Prostate gland (tissue), 2 donors: ENCODE results near the gene IMMP2L. TPM values are rescaled to one million over a fixed set of nuclear protein-coding genes. Genes with fewer than 3 reads are reported as not detected.

ENCODE experiments used
- DNase-seq: peaks from one replicate; pipeline ENCODE4 v3.0.0-alpha.2; 2019; ENCODE audit warnings: low spot score
- H3K27ac ChIP-seq, 2 donors: fragments of 200-600 bp; sonication (generic); 2 replicates each; pipeline ENCODE4 v1.5.1; 2017 to 2019
- H3K27me3 ChIP-seq: fragments of 200-600 bp; sonication (generic); replicated peaks from 2 replicates; pipeline ENCODE4 v1.5.1; 2019; ENCODE audit not compliant: insufficient read depth
- H3K36me3 ChIP-seq, 2 donors: fragments of 200-600 bp; sonication (generic); 1 replicate in 1 of 2; 2 replicates in 1 of 2; pipeline versions ENCODE4 v1.5.1 to v1.8.1; 2017 to 2019
- H3K4me1 ChIP-seq: fragments of 200-600 bp; sonication (generic); replicated peaks from 2 replicates; pipeline ENCODE4 v1.5.1; 2019
- H3K4me3 ChIP-seq, 2 donors: fragments of 200-600 bp; sonication (generic); 2 replicates each; pipeline ENCODE4 v1.5.1; 2017 to 2019
- H3K9me3 ChIP-seq: fragments of 200-600 bp; sonication (generic); 2 replicates; pipeline ENCODE4 v1.5.1; 2017
- CTCF ChIP-seq, 4 experiments: fragments of 200-600 bp in 2 of 4; fragments of 450-650 bp in 2 of 4; sonication (generic) in 2 of 4; IDR thresholded peaks; 1 replicate in 3 of 4; 2 replicates in 1 of 4; pipeline ENCODE4 v1.5.1; 2016 to 2019; ENCODE audit warnings: antibody characterized with exemption in 4 of 4, mild to moderate bottlenecking in 2 of 4, moderate library complexity in 2 of 4
- POLR2A ChIP-seq: fragments of 450-650 bp; IDR thresholded peaks from one replicate; pipeline ENCODE4 v1.6.1; 2016; ENCODE audit warnings: antibody characterized with exemption, mild to moderate bottlenecking
- POLR2AphosphoS5 ChIP-seq: sonication (generic); formaldehyde crosslinking; IDR thresholded peaks from one replicate; pipeline ENCODE4 v1.6.1; 2017; ENCODE audit warnings: antibody characterized with exemption
- WGBS: methylation state at CpG from one replicate; pipeline ENCODE4 v1.1.5; 2018; 5-methylcytosine and 5-hydroxymethylcytosine counted together
- intact Hi-C: fragments of 100-400 bp; cut with DNase I; formaldehyde crosslinking; loops from one replicate; pipeline ENCODE4 v1.14.2; 2022
- total RNA-seq, 2 donors: library from RNA; depleted of rRNA; stranded (reverse); fragments of >200 nt; gene quantifications; one replicate each; pipeline ENCODE4 v1.1.0, GENCODE V29; 2016

Gene IMMP2L
- total RNA-seq, 2 donors from 2014 or later, result 16.9 to 20.4 TPM

GRCh38 chr7:111232249-111233084, 329.8 kb downstream of the IMMP2L start:
- Histone ChIP-seq H3K4me3 (no peak overlapping the region), H3K9me3 (no peaks in the 10 kb centered on the region), H3K36me3 (no peaks in the 10 kb centered on the region), H3K27me3 (no peaks in the 10 kb centered on the region), H3K4me1 (no peaks in the 10 kb centered on the region), H3K27ac (no peak overlapping the region)
- no peak for DNase-seq
- intact Hi-C loops, result no loop called here
- WGBS, result 87% methylated on average over 3 of the region's 3 CpGs
- no peak for TF ChIP-seq POLR2A
- TF ChIP-seq POLR2AphosphoS5, result no peak
- no peak for TF ChIP-seq CTCF (IDR thresholded peaks at IDR 0.05)

GRCh38 chr7:111229916-111230315, 332.4 kb downstream of the IMMP2L start:
- H3K27ac ChIP-seq, result no peak overlapping the region
- no peaks in the 10 kb centered on the region for H3K36me3 ChIP-seq
- no peak overlapping the region for H3K4me3 ChIP-seq
- no peaks in the 10 kb centered on the region for H3K9me3 ChIP-seq
- no peaks in the 10 kb centered on the region for H3K27me3 ChIP-seq
- intact Hi-C loops, result no loop called here
- no peak for DNase-seq
- TF ChIP-seq CTCF (IDR thresholded peaks at IDR 0.05) (no peak), POLR2A (no peak), POLR2AphosphoS5 (no peak)
- no peaks in the 10 kb centered on the region for H3K4me1 ChIP-seq
- 76% methylated on average over 2 of the region's 2 CpGs for WGBS

- intact Hi-C loops, result no loop called here
These were observed 333.0 kb downstream of the IMMP2L start for GRCh38 chr7:111229181-111229740.

GRCh38 chr7:111228437-111228836, 333.9 kb downstream of the IMMP2L start:
- DNase-seq, result no peak
- Histone ChIP-seq H3K36me3 (no peaks in the 10 kb centered on the region), H3K27ac (no peak overlapping the region), H3K4me1 (no peaks in the 10 kb centered on the region), H3K9me3 (no peaks in the 10 kb centered on the region), H3K4me3 (no peak overlapping the region), H3K27me3 (no peaks in the 10 kb centered on the region)
- TF ChIP-seq POLR2A, result no peak
- no peak for TF ChIP-seq CTCF (IDR thresholded peaks at IDR 0.05)
- no peak for TF ChIP-seq POLR2AphosphoS5
- WGBS, result 100% methylated on average over 1 of the region's 1 CpG
- intact Hi-C loops, result no loop called here

More at GRCh38 chr7:111229181-111229740, 333.0 kb downstream of the IMMP2L start:
- Histone ChIP-seq H3K27ac (no peak overlapping the region), H3K36me3 (no peaks in the 10 kb centered on the region), H3K27me3 (no peaks in the 10 kb centered on the region), H3K4me1 (no peaks in the 10 kb centered on the region), H3K9me3 (no peaks in the 10 kb centered on the region), H3K4me3 (no peak overlapping the region)
- no peak for TF ChIP-seq POLR2AphosphoS5
- no peak for TF ChIP-seq POLR2A
- no peak for TF ChIP-seq CTCF (IDR thresholded peaks at IDR 0.05)
- no peak for DNase-seq
- WGBS, result 97% methylated on average over 4 of the region's 4 CpGs

GRCh38 chr7:111226800-111227199, 335.5 kb downstream of the IMMP2L start:
- Histone ChIP-seq H3K4me1 (no peaks in the 10 kb centered on the region), H3K36me3 (no peaks in the 10 kb centered on the region), H3K27ac (no peak overlapping the region), H3K27me3 (no peaks in the 10 kb centered on the region), H3K9me3 (no peaks in the 10 kb centered on the region), H3K4me3 (no peak overlapping the region)
- DNase-seq, result no peak
- WGBS, result 69% methylated on average over 2 of the region's 2 CpGs
- intact Hi-C loops, result no loop called here
- no peak for TF ChIP-seq POLR2AphosphoS5
- TF ChIP-seq POLR2A, result no peak
- no peak for TF ChIP-seq CTCF (IDR thresholded peaks at IDR 0.05)
